ENCODE measurements around the gene GRIN3B. TPM values are rescaled to one million over a fixed set of nuclear protein-coding genes. Genes with fewer than 3 reads are reported as not detected.
A peak's percentile ranks its signal among the peaks of the same experiment; 100 is the strongest.

Gene GRIN3B
- total and polyA plus RNA-seq, 9 of the 15 experiments (the other 6 are each of a cell fraction or from before 2014, with no cell fraction given): 0.06 to 0.95 (median 0.19) TPM; not detected in 6

DNA sequence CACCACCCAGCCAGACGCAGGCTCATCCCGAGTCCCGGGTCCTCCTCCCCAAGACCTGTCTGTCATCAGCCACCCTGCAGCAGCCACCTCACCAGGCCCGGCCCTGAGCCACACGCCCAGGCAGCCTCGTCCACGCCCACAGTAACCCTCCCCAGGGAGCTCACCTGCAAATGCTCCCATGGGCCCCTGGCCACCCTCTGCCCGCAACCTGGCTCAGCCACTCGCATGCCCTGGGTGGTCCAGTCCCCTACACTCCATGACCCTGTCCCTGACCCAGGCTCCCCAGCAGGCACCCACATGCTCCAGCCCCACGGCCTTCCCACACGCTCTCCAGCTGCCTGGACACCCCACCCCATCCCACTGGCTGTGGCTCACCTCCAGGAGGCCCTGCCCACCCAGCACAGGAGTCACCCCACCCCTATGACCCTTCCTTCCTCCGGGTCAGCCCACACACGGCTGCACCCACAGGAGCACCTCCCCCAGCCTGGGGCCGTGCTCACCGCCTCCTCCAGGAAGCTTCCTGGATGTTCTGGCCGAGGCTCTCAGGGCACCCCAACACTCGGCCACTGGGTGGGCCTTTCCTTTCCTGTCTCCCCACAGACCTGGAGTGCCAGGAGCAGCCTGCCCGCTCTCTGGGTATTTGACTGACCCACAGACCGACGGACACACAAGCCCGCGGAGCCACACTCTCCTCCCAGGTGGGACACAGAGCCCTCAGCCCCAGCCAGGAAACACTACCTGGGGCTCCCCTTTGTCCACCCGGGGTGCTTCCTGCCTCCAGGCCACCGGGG is 17.1 kb downstream of the GRIN3B start (continued):
- TF ChIP-seq, protein P1, sequence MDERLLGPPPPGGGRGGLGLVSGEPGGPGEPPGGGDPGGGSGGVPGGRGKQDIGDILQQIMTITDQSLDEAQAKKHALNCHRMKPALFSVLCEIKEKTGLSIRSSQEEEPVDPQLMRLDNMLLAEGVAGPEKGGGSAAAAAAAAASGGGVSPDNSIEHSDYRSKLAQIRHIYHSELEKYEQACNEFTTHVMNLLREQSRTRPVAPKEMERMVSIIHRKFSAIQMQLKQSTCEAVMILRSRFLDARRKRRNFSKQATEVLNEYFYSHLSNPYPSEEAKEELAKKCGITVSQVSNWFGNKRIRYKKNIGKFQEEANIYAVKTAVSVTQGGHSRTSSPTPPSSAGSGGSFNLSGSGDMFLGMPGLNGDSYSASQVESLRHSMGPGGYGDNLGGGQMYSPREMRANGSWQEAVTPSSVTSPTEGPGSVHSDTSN (CRISPR knock-in tag; IDR thresholded peaks at IDR 0.05; ENCODE audit: low read depth): no peak
- TF ChIP-seq, protein P1 (tag; conservative IDR thresholded peaks at IDR 0.05; ENCODE audit: low read depth): peak; percentile 44
- TF ChIP-seq GABPB1 (CRISPR knock-in tag; IDR thresholded peaks at IDR 0.05) (peak; percentile 43; the same call in 1 of the 2 replicates), NR2C2 (CRISPR knock-in tag; IDR thresholded peaks at IDR 0.05) (no peak), NR2C2 (tag; IDR thresholded peaks at IDR 0.05) (peak; percentile 60; the same call in 1 of the 2 replicates), RBM17 (IDR thresholded peaks at IDR 0.05; ENCODE audit: borderline replicate concordance, low read depth, low read length) (no peak), CSDE1 (IDR thresholded peaks at IDR 0.05) (no peak), ZNF12 (CRISPR knock-in tag; IDR thresholded peaks at IDR 0.05) (0 out of 2 replicates have a peak, but pooled peaks have one; percentile 44), ARHGAP35 (IDR thresholded peaks at IDR 0.05; ENCODE audit: partially characterized antibody) (no peak), POLR2A (conservative IDR thresholded peaks at IDR 0.05) (peak; percentile 56; the same call in 1 of the 2 replicates), ZFP36 (IDR thresholded peaks at IDR 0.05; ENCODE audit: low read depth, low read length, partially characterized antibody) (peak; percentile 98), ARID1B (IDR thresholded peaks at IDR 0.05) (0 out of 2 replicates have a peak, but pooled peaks have one; percentile 14), POLR2G (IDR thresholded peaks at IDR 0.05; ENCODE audit: low read depth, low read length) (peak; percentile 70), CBFA2T2 (conservative IDR thresholded peaks at IDR 0.05) (0 out of 2 replicates have a peak, but pooled peaks have one; percentile 9), ZNF76 (CRISPR knock-in tag; IDR thresholded peaks at IDR 0.05; ENCODE audit: borderline replicate concordance) (no peak), RCOR1 (IDR thresholded peaks at IDR 0.05; ENCODE audit: borderline replicate concordance in 1 of 2, low read depth in 2 of 2, low read length in 2 of 2) (0 out of 4 replicates have a peak, but pooled peaks of 1 of the 2 experiments have one; percentile 16), ZNF263 (CRISPR knock-in tag; IDR thresholded peaks at IDR 0.05; ENCODE audit: borderline replicate concordance) (peak; percentile 86), NR2C1 (IDR thresholded peaks at IDR 0.05) (peak; percentile 55; the same call in 1 of the 2 replicates), NR2C1 (tag; IDR thresholded peaks at IDR 0.05) (0 out of 2 replicates have a peak, but pooled peaks have one; percentile 29), NONO (IDR thresholded peaks at IDR 0.05; ENCODE audit: low read depth in 2 of 2, low read length in 1 of 2) (peak in 1 of 2 experiments; percentile 58; a peak in 1 of 4 replicates), TAF7 (tag; IDR thresholded peaks at IDR 0.05) (no peak)
- TF ChIP-seq, protein P2, sequence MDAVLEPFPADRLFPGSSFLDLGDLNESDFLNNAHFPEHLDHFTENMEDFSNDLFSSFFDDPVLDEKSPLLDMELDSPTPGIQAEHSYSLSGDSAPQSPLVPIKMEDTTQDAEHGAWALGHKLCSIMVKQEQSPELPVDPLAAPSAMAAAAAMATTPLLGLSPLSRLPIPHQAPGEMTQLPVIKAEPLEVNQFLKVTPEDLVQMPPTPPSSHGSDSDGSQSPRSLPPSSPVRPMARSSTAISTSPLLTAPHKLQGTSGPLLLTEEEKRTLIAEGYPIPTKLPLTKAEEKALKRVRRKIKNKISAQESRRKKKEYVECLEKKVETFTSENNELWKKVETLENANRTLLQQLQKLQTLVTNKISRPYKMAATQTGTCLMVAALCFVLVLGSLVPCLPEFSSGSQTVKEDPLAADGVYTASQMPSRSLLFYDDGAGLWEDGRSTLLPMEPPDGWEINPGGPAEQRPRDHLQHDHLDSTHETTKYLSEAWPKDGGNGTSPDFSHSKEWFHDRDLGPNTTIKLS (IDR thresholded peaks at IDR 0.05; ENCODE audit: borderline replicate concordance, low read depth): no peak
- TF ChIP-seq, protein P3, sequence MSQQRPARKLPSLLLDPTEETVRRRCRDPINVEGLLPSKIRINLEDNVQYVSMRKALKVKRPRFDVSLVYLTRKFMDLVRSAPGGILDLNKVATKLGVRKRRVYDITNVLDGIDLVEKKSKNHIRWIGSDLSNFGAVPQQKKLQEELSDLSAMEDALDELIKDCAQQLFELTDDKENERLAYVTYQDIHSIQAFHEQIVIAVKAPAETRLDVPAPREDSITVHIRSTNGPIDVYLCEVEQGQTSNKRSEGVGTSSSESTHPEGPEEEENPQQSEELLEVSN (IDR thresholded peaks at IDR 0.05; ENCODE audit: borderline replicate concordance in 1 of 2, extremely low read depth in 1 of 2, insufficient read depth in 1 of 2, insufficient read length in 1 of 2, low read depth in 1 of 2, low read length in 1 of 2, poor library complexity in 1 of 2, severe bottlenecking in 1 of 2): peak in 1 of 2 experiments; percentile 12

Data from K562 (cell line).